HepG2 (cell line): ENCODE results near the gene HSPE1. TPM values are rescaled to one million over a fixed set of nuclear protein-coding genes. Genes with fewer than 3 reads are reported as not detected.

ENCODE experiments used
- ARNT ChIP-seq: fragments of 450-650 bp; IDR thresholded peaks from 2 replicates; pipeline ENCODE4 v1.6.1; 2017
- BCL6 ChIP-seq: IDR thresholded peaks from 2 replicates; pipeline ENCODE4 v1.6.1; 2016; ENCODE audit warnings: missing genetic modification reagents, missing compliant biosample characterization
- GMEB1 ChIP-seq: sonication (generic); formaldehyde crosslinking; IDR thresholded peaks from 2 replicates; pipeline ENCODE4 v1.5.1; 2020; ENCODE audit warnings: missing genetic modification reagents, mild to moderate bottlenecking, borderline replicate concordance
- HHEX ChIP-seq: IDR thresholded peaks from 2 replicates; pipeline ENCODE4 v1.6.1; 2016; ENCODE audit warnings: control low read depth
- KAT2B ChIP-seq: fragments of 150-350 bp; IDR thresholded peaks from 2 replicates; pipeline ENCODE4 v1.6.1; 2014; ENCODE audit warnings: low read depth, low read length, borderline replicate concordance
- KDM6A ChIP-seq: IDR thresholded peaks from 2 replicates; pipeline ENCODE4 v1.6.1; 2016; ENCODE audit warnings: low read depth
- MEIS2 ChIP-seq: sonication (generic); formaldehyde crosslinking; IDR thresholded peaks from 2 replicates; pipeline ENCODE4 v1.9.0; 2021; ENCODE audit warnings: mild to moderate bottlenecking, missing genetic modification reagents
- PTBP1 ChIP-seq: fragments of 200-400 bp; formaldehyde crosslinking; IDR thresholded peaks from 2 replicates; pipeline ENCODE4 v1.6.1; 2018; ENCODE audit warnings: low read length, low read depth; ENCODE audit not compliant: poor library complexity, severe bottlenecking
- RBM22 ChIP-seq: fragments of 200-400 bp; formaldehyde crosslinking; optimal IDR thresholded peaks from 2 replicates; pipeline ENCODE3; 2017; ENCODE audit warnings: mild to moderate bottlenecking, low read length, moderate library complexity
- SKI ChIP-seq: fragments of 450-650 bp; IDR thresholded peaks from one replicate; pipeline ENCODE4 v1.6.1; 2018; ENCODE audit warnings: mild to moderate bottlenecking; ENCODE audit not compliant: partially characterized antibody
- SMAD9 ChIP-seq: sonication (generic); formaldehyde crosslinking; IDR thresholded peaks from 2 replicates; pipeline ENCODE4 v1.5.1; 2020; ENCODE audit warnings: mild to moderate bottlenecking, missing genetic modification reagents
- ZC3H4 ChIP-seq: sonication (generic); formaldehyde crosslinking; IDR thresholded peaks from 2 replicates; pipeline ENCODE4 v1.4.0; 2020; ENCODE audit warnings: missing genetic modification reagents, borderline replicate concordance
- ZMAT3 ChIP-seq: sonication (generic); formaldehyde crosslinking; conservative IDR thresholded peaks from 2 replicates; pipeline ENCODE4 v1.7.0; 2021; ENCODE audit warnings: missing genetic modification reagents
- ZNF557 ChIP-seq: sonication (generic); formaldehyde crosslinking; IDR thresholded peaks from 2 replicates; pipeline ENCODE4 v1.4.0; 2020; ENCODE audit warnings: missing genetic modification reagents
- ZSCAN12 ChIP-seq: sonication (generic); formaldehyde crosslinking; IDR thresholded peaks from 2 replicates; pipeline ENCODE4 v1.9.0; 2021; ENCODE audit warnings: mild to moderate bottlenecking, missing genetic modification reagents
- ZSCAN31 ChIP-seq: sonication (generic); formaldehyde crosslinking; IDR thresholded peaks from 2 replicates; pipeline ENCODE4 v1.5.0; 2020; ENCODE audit warnings: low read depth, mild to moderate bottlenecking, missing genetic modification reagents
- polyA plus RNA-seq, 8 experiments: library from polyadenylated mRNA; depleted of rRNA in 3 of 8; stranded (reverse) in 7 of 8; unstranded in 1 of 8; fragments of >200 nt; fragmentation: Illumina TruSeq in 4 of 8; extraction: Trizol in 4 of 8; gene quantifications; 2 replicates each; pipeline versions ENCODE4 v1.2.1 to v1.2.3, GENCODE V29; 2011 to 2016; ENCODE audit warnings: low read depth in 4 of 8, missing spikeins in 1 of 8, mixed read lengths in 1 of 8; ENCODE audit not compliant: insufficient read depth in 1 of 8
- total RNA-seq, 5 experiments: library from RNA; depleted of rRNA; stranded (reverse); fragments of >200 nt; fragmentation: Illumina TruSeq; extraction: Trizol; gene quantifications; 2 replicates each; pipeline ENCODE4 v1.2.3, GENCODE V29; 2016; ENCODE audit warnings: low read depth in 1 of 5
- TF ChIP-seq, protein P1 (sequence below): sonication (generic); formaldehyde crosslinking; IDR thresholded peaks from 2 replicates; pipeline ENCODE4 v1.8.0; 2022; ENCODE audit warnings: missing genetic modification reagents, mild to moderate bottlenecking, moderate library complexity, borderline replicate concordance
- TF ChIP-seq, protein P2 (sequence below): IDR thresholded peaks from 2 replicates; pipeline ENCODE4 v1.6.1; 2012; ENCODE audit warnings: inconsistent platforms
- TF ChIP-seq, protein P3 (sequence below): sonication (generic); formaldehyde crosslinking; conservative IDR thresholded peaks from 2 replicates; pipeline ENCODE4 v1.8.0; 2022; ENCODE audit warnings: low read depth, missing genetic modification reagents
- TF ChIP-seq, protein P4 (sequence below): sonication (generic); formaldehyde crosslinking; conservative IDR thresholded peaks from 2 replicates; pipeline ENCODE4 v1.4.0; 2020; ENCODE audit warnings: missing genetic modification reagents
- TF ChIP-seq, protein P5 (sequence below): sonication (generic); formaldehyde crosslinking; conservative IDR thresholded peaks from 2 replicates; pipeline ENCODE4 v1.4.0; 2020; ENCODE audit warnings: missing genetic modification reagents

Gene HSPE1
- total and polyA plus RNA-seq, 2 of the 13 experiments (the other 11 are each of a cell fraction or from before 2014, with no cell fraction given), result 244 to 823 TPM

GRCh38 chr2:197453123-197453913, 46.9 kb upstream of the HSPE1 start, which contains the start of gene COQ10B (continued):
- peak; percentile 72 for TF ChIP-seq ZNF557 (CRISPR knock-in tag)
- peak; percentile 14; the same call in 1 of the 2 replicates for TF ChIP-seq HHEX (CRISPR knock-in tag)
- peak; percentile 79 for TF ChIP-seq ZC3H4 (CRISPR knock-in tag)
- TF ChIP-seq BCL6 (CRISPR knock-in tag), result 0 out of 2 replicates have a peak, but pooled peaks have one; percentile 46
- TF ChIP-seq RBM22, result no peak
- TF ChIP-seq, protein P1, sequence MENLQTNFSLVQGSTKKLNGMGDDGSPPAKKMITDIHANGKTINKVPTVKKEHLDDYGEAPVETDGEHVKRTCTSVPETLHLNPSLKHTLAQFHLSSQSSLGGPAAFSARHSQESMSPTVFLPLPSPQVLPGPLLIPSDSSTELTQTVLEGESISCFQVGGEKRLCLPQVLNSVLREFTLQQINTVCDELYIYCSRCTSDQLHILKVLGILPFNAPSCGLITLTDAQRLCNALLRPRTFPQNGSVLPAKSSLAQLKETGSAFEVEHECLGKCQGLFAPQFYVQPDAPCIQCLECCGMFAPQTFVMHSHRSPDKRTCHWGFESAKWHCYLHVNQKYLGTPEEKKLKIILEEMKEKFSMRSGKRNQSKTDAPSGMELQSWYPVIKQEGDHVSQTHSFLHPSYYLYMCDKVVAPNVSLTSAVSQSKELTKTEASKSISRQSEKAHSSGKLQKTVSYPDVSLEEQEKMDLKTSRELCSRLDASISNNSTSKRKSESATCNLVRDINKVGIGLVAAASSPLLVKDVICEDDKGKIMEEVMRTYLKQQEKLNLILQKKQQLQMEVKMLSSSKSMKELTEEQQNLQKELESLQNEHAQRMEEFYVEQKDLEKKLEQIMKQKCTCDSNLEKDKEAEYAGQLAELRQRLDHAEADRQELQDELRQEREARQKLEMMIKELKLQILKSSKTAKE (CRISPR knock-in tag), result peak; percentile 3; the same call in 1 of the 2 replicates
- no peak; the same call in 1 of the 2 replicates for TF ChIP-seq ZSCAN31
- TF ChIP-seq, protein P2, sequence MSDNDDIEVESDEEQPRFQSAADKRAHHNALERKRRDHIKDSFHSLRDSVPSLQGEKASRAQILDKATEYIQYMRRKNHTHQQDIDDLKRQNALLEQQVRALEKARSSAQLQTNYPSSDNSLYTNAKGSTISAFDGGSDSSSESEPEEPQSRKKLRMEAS, result peak; percentile 91
- TF ChIP-seq ARNT, result no peak
- no peak; the same call in 1 of the 2 replicates for TF ChIP-seq KDM6A
- 0 out of 2 replicates have a peak, but pooled peaks have one; percentile 68 for TF ChIP-seq SMAD9 (CRISPR knock-in tag)
- peak; percentile 67 for TF ChIP-seq MEIS2 (CRISPR knock-in tag)
- TF ChIP-seq GMEB1, result peak; percentile 98
- TF ChIP-seq SKI, result peak; percentile 9
- TF ChIP-seq ZSCAN12, result peak; percentile 47; the same call in 1 of the 2 replicates
- peak; percentile 63; the same call in 1 of the 2 replicates for TF ChIP-seq ZMAT3 (CRISPR knock-in tag)
- TF ChIP-seq, protein P3, sequence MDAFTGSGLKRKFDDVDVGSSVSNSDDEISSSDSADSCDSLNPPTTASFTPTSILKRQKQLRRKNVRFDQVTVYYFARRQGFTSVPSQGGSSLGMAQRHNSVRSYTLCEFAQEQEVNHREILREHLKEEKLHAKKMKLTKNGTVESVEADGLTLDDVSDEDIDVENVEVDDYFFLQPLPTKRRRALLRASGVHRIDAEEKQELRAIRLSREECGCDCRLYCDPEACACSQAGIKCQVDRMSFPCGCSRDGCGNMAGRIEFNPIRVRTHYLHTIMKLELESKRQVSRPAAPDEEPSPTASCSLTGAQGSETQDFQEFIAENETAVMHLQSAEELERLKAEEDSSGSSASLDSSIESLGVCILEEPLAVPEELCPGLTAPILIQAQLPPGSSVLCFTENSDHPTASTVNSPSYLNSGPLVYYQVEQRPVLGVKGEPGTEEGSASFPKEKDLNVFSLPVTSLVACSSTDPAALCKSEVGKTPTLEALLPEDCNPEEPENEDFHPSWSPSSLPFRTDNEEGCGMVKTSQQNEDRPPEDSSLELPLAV (CRISPR knock-in tag), result no peak
- TF ChIP-seq, protein P4, sequence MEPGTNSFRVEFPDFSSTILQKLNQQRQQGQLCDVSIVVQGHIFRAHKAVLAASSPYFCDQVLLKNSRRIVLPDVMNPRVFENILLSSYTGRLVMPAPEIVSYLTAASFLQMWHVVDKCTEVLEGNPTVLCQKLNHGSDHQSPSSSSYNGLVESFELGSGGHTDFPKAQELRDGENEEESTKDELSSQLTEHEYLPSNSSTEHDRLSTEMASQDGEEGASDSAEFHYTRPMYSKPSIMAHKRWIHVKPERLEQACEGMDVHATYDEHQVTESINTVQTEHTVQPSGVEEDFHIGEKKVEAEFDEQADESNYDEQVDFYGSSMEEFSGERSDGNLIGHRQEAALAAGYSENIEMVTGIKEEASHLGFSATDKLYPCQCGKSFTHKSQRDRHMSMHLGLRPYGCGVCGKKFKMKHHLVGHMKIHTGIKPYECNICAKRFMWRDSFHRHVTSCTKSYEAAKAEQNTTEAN (CRISPR knock-in tag), result no peak; the same call in 1 of the 2 replicates
- peak; percentile 21 for TF ChIP-seq PTBP1
- TF ChIP-seq, protein P5, sequence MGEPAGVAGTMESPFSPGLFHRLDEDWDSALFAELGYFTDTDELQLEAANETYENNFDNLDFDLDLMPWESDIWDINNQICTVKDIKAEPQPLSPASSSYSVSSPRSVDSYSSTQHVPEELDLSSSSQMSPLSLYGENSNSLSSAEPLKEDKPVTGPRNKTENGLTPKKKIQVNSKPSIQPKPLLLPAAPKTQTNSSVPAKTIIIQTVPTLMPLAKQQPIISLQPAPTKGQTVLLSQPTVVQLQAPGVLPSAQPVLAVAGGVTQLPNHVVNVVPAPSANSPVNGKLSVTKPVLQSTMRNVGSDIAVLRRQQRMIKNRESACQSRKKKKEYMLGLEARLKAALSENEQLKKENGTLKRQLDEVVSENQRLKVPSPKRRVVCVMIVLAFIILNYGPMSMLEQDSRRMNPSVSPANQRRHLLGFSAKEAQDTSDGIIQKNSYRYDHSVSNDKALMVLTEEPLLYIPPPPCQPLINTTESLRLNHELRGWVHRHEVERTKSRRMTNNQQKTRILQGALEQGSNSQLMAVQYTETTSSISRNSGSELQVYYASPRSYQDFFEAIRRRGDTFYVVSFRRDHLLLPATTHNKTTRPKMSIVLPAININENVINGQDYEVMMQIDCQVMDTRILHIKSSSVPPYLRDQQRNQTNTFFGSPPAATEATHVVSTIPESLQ (CRISPR knock-in tag), result no peak
- no peak for TF ChIP-seq KAT2B
